Measurements from ENCODE around the gene SLC39A11. TPM values are rescaled to one million over a fixed set of nuclear protein-coding genes. Genes with fewer than 3 reads are reported as not detected.

The SLC39A11 gene
- total and polyA plus RNA-seq, 4 donors: 9.3 to 49.3 (median 24.7) TPM

DNA sequence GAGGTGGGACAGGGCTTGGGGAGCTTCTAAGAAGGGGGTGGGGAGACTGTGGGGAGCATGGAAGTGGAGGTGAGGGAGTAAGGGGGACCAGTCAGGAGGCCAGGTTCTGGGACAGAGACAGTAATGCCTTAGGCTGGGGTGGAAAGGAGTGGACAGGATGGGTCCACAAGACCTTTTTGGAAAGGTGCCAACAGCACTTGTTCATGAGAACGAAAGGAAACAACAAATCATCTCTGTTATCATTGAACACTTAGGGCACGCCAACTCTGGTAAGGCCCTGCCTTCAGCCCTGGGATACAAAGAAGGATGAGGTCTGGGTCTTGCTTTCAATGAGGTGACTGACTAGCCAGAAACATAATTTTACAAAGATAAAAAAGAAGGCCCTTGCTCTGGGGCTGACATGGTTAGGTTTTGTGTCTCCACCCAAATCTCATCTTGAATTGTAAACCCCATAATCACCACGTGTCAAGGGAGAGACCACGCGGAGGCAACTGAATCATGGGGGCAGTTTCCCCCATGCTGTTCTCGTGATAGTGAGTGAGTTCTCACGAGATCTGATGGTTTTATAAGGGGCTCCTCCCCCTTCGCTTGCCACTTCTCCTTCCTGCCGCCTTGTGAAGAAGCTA is 113.8 kb downstream of the SLC39A11 start:
- no peak for ATAC-seq (ENCODE audit: insufficient read depth, low FRiP score)
- no peak overlapping the region for H3K27ac ChIP-seq (ENCODE audit: low read depth in 1 of 2, low read length in 1 of 2)

GRCh38 chr17:72977771-72978417 is 114.6 kb downstream of the SLC39A11 start:
- H3K4me3 ChIP-seq: no peak overlapping the region
- peak overlapping the region in 1 of 2 donors; percentile 10 for H3K9ac ChIP-seq (ENCODE audit: insufficient read depth in 1 of 2, low read length in 2 of 2)
- H3K9me3 ChIP-seq (ENCODE audit: control insufficient read depth in 4 of 4, insufficient read depth in 3 of 4, low read length in 3 of 4): no peaks in the 10 kb centered on the region
- no peak for ATAC-seq (ENCODE audit: insufficient read depth, low FRiP score)
- H3K27me3 ChIP-seq (ENCODE audit: control insufficient read depth in 3 of 3, insufficient read depth in 3 of 3, low read length in 2 of 3): no peaks in the 10 kb centered on the region
- DNase-seq: no peak
- H3K36me3 ChIP-seq (ENCODE audit: control insufficient read depth in 4 of 4, insufficient read depth in 4 of 4, low read length in 4 of 4): no peaks in the 10 kb centered on the region
- WGBS, 2 donors: 54 to 73% methylated on average over 20 of the region's 20 CpGs
- H3K4me1 ChIP-seq (ENCODE audit: control insufficient read depth in 5 of 5, insufficient read depth in 5 of 5, low read length in 5 of 5): peaks cover 0 to 17% (median 4%) of the 10 kb centered on the region in 5 donors
- TF ChIP-seq CTCF (IDR thresholded peaks at IDR 0.05; ENCODE audit: control extremely low read depth, extremely low read depth): no peak
- no peak overlapping the region for H3K27ac ChIP-seq (ENCODE audit: low read depth in 1 of 2, low read length in 1 of 2)

More for the DNA sequence above, 113.8 kb downstream of the SLC39A11 start:
- H3K9me3 ChIP-seq (ENCODE audit: control insufficient read depth in 4 of 4, insufficient read depth in 3 of 4, low read length in 3 of 4): no peaks in the 10 kb centered on the region
- no peak overlapping the region for H3K9ac ChIP-seq (ENCODE audit: insufficient read depth in 1 of 2, low read length in 2 of 2)
- TF ChIP-seq CTCF (IDR thresholded peaks at IDR 0.05; ENCODE audit: control extremely low read depth, extremely low read depth): no peak
- no peak overlapping the region for H3K4me3 ChIP-seq
- 78 to 80% methylated on average over 9 of the region's 9 CpGs for WGBS, 2 donors
- peaks cover 0 to 17% (median 4%) of the 10 kb centered on the region in 5 donors for H3K4me1 ChIP-seq (ENCODE audit: control insufficient read depth in 5 of 5, insufficient read depth in 5 of 5, low read length in 5 of 5)
- H3K36me3 ChIP-seq (ENCODE audit: control insufficient read depth in 4 of 4, insufficient read depth in 4 of 4, low read length in 4 of 4): no peaks in the 10 kb centered on the region
- DNase-seq: peak in 1 of 3 donors; percentile 40
- no peaks in the 10 kb centered on the region for H3K27me3 ChIP-seq (ENCODE audit: control insufficient read depth in 3 of 3, insufficient read depth in 3 of 3, low read length in 2 of 3)

GRCh38 chr17:72976971-72977770 is 115.3 kb downstream of the SLC39A11 start:
- Histone ChIP-seq H3K27me3 (ENCODE audit: control insufficient read depth in 3 of 3, insufficient read depth in 3 of 3, low read length in 2 of 3) (no peaks in the 10 kb centered on the region), H3K4me1 (ENCODE audit: control insufficient read depth in 5 of 5, insufficient read depth in 5 of 5, low read length in 5 of 5) (peaks cover 0 to 17% (median 4%) of the 10 kb centered on the region in 5 donors), H3K27ac (ENCODE audit: low read depth in 1 of 2, low read length in 1 of 2) (peak overlapping the region in 1 of 2 donors; percentile 5), H3K4me3 (no peak overlapping the region), H3K9ac (ENCODE audit: insufficient read depth in 1 of 2, low read length in 2 of 2) (peak overlapping the region; percentile 3 to 10), H3K36me3 (ENCODE audit: control insufficient read depth in 4 of 4, insufficient read depth in 4 of 4, low read length in 4 of 4) (no peaks in the 10 kb centered on the region), H3K9me3 (ENCODE audit: control insufficient read depth in 4 of 4, insufficient read depth in 3 of 4, low read length in 3 of 4) (no peaks in the 10 kb centered on the region)
- no peak for TF ChIP-seq CTCF (IDR thresholded peaks at IDR 0.05; ENCODE audit: control extremely low read depth, extremely low read depth)
- ATAC-seq (ENCODE audit: insufficient read depth, low FRiP score): peak; percentile 84
- 47 to 60% methylated on average over 12 of the region's 12 CpGs for WGBS, 2 donors
- peak; percentile 83 to 91 (median 84) for DNase-seq

Data from lung (tissue), 12 donors.